Measurements from ENCODE around the gene HS3ST6. TPM values are rescaled to one million over a fixed set of nuclear protein-coding genes. Genes with fewer than 3 reads are reported as not detected.
A peak's percentile ranks its signal among the peaks of the same experiment; 100 is the strongest.
"Not testable (repeated sequence)": the region's sequence is repeated elsewhere in the genome, so short reads cannot be mapped to it uniquely, and the experiment has no call there.

HS3ST6 gene
- total RNA-seq, 1 donor from 2014 or later, result not detected

DNA sequence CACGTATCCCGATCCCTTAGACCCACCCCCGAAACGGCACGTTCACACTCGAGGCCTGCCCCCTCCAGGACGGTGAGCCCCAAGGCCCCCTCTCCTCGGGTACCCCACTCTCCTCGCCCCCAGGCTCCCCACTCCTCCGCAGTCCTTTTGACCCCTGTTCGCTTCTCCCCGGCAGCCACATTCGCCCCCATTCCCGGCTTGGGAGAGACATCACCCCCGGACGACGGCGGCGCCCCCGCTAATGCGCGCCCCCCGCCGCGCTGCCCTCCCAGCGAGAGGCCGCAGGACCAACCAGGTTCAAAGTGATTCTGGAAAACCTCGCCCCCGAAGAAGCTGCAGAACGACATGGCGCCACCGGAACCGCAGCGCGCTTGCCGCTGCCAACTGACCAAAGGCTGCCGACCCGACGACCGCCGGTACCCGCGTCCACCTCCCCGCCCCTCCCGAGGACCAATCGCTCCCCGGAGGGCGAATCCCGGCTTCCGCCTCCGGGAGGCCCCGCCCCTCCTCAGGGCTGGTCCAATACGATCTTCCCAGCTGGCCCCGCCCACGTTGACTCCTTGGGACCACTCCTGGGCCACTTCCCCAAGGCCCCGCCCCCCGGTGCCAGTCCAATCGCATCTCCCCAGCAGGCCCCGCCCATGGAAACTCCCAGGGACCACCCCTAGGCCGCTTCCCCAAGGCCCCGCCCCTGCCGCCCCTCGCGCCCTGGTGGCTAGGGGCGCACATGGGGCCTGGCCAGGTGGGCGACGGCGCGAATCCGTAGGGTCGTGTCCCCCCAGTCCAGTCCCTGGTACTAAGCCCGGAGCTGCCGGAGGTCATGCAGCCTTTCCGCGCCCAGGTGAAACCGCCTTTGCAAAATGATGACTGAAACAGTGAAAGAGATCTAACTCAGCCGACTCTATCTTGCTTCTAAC is 24.9 kb upstream of the HS3ST6 start, which contains the start of gene MSRB1:
TSS of gene MSRB1 (minus strand) at position 390 of the 917 bp plus-strand sequence. CDS start at position 347, 43 bp downstream.
- H3K27me3 Mint-ChIP-seq (ENCODE audit: insufficient read depth), result no peaks in the 10 kb centered on the region
- intact Hi-C loops (cut with micrococcal nuclease), result loop anchor here (1.0 to 10.0 kb wide), 9 partner anchors 14 to 1162 kb away; partner anchors contain the start of genes EME2, HAGH, MRPS34 and NDUFB10
- H3K4me1 Mint-ChIP-seq (ENCODE audit: low read depth), result peaks cover 19% of the 10 kb centered on the region
- H3K4me3 Mint-ChIP-seq, result peak within 1 kb of the TSS; percentile 87
- H3K36me3 Mint-ChIP-seq (ENCODE audit: low read depth), result peaks cover 8% of the 10 kb centered on the region
- peak within 1 kb of the TSS; percentile 58 for H3K27ac Mint-ChIP-seq
- peak; percentile 100 for DNase-seq (ENCODE audit: low spot score)
- H3K9me3 Mint-ChIP-seq, result no peaks in the 10 kb centered on the region

DNA sequence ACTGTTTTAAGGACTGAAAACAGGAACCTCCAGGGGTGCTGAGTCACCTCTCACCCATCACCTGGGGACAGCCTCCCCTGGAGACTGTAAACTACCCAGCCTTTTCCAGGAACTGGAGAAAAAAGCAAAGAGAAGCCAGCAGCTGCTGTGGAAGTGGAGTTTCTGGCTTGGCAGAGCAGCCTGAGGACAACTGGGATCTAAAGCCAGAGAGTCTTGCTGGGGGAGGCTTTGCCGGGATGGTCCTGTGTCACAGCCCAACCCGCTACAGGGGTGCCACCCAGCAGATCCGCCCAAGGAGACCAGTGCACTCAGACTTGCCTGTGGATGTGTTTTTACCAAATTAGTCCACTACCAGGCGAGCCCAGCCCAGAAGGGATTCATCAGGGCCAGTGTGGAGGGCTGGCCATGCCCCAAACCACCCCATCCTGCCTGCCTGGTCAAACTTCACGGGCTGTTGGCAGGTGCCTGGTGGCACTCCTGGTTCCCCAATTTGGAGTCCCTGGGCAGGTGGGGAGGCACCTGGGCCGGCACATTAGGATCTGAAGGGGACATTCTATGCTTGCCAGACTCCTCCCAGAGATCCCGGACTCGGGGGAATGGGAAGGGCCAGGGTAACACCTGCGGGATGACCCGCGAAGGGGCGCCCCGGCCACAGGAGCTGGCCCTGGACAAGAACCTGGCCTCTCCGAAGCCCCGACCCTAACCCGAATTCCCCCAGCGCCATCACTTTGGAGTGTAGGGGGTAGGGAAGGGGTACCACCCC is 24.0 kb upstream of the HS3ST6 start:
- peaks cover 19% of the 10 kb centered on the region for H3K4me1 Mint-ChIP-seq (ENCODE audit: low read depth)
- peaks cover 11% of the 10 kb centered on the region for H3K36me3 Mint-ChIP-seq (ENCODE audit: low read depth)
- H3K4me3 Mint-ChIP-seq, result peak overlapping the region; percentile 87
- intact Hi-C loops (cut with micrococcal nuclease), result loop anchor here (2.0 to 10.0 kb wide), 3 partner anchors 169 to 1163 kb away; partner anchors contain the start of genes EME2 and MRPS34
- H3K27ac Mint-ChIP-seq, result peak overlapping the region; percentile 58
- no peak for DNase-seq (ENCODE audit: low spot score)
- no peaks in the 10 kb centered on the region for H3K27me3 Mint-ChIP-seq (ENCODE audit: insufficient read depth)
- no peaks in the 10 kb centered on the region for H3K9me3 Mint-ChIP-seq

DNA sequence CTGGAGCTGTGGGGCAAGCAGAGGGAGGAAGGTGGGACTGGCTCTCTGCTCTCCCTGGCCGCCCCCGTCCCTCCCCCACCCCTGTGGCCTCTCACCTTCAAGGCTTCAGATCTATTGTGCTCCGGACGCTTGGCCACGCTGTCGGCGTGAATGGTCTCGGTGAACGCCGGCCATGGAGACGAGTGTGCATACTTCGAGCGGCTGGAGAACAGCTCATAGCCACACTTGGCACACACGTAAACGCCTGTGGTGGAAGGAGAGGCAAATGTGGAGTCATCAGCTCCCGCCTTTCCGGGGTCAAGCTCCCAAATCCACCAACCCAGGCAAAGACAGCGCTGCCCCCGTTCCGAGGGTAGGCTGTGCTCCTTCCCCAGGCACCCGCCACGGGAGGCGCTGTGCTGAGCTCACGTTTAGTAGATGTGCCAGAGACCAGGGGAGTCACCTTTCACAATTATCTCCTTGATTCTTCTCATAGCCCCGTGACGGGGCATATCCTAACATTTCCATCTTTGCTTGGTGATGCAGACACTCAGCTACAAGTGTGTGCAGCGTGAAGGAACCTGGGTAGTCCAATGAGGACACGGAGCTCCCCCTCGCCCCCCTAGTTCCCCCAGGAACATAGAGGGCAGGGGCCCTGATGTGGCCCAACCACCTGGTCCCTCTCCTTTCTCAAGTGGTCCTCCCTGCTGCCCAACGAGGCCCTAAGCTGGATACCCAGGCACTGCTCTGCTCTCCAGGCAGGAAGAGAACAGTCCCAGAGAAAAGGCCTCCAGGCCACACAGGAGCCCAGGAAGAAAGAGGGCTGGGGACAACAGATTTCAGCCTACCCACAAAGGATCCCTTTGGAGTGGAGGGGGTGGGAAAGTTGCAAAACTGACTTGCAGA is 23.2 kb upstream of the HS3ST6 start:
- Mint-ChIP-seq H3K4me3 (peak overlapping the region; percentile 87), H3K4me1 (ENCODE audit: low read depth) (peaks cover 19% of the 10 kb centered on the region), H3K27ac (peak overlapping the region; percentile 58), H3K27me3 (ENCODE audit: insufficient read depth) (no peaks in the 10 kb centered on the region), H3K36me3 (ENCODE audit: low read depth) (peaks cover 15% of the 10 kb centered on the region), H3K9me3 (no peaks in the 10 kb centered on the region)
- no peak for DNase-seq (ENCODE audit: low spot score)
- intact Hi-C loops (cut with micrococcal nuclease), result loop anchor here (2.0 to 10.0 kb wide), 3 partner anchors 169 to 1163 kb away; partner anchors contain the start of genes EME2 and MRPS34

DNA sequence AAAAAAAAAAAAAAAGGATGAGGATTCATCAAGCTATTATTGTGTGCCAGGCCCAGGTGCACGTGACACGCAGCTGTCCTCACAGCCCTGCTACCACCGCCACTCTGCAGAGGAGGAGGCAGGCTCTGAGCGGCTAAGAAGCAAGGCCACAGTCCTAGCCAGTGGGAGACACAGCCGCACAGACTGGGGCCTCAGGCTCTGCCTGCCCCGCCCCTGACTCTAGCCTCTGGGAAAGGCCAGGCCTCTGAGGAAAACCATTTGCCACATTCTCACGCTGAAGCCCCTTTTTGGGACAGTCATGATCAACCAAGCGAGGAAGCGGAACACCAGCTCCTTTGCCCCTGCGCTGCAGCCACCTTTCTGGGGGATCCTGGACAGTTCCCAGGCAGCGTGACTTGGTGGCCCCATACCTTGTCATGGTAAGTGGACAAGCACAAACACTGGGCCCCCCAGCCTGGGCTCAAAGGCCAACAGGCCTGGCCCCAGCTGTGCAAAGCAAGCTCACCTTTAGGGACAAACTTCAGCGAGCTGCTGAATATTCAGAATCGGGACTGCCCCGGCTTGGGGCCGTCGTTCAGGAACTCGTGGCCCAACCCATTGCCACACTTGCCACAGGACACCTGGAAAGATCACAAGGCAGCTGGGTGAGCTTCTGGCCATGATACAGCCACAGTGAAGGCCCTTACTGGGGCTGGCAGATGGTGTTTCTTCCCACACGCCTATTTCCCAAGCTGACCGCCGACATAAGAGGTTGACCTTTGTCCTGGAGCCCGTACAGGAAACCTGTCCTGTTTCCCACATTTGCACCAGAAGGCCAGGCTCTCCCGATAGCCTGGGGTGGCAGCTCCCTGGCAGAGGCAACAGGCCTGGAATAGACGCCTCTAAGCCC is 22.3 kb upstream of the HS3ST6 start:
- no peaks in the 10 kb centered on the region for H3K27me3 Mint-ChIP-seq (ENCODE audit: insufficient read depth)
- no peak for DNase-seq (ENCODE audit: low spot score)
- peaks cover 15% of the 10 kb centered on the region for H3K36me3 Mint-ChIP-seq (ENCODE audit: low read depth)
- H3K27ac Mint-ChIP-seq, result no peak overlapping the region
- peaks cover 19% of the 10 kb centered on the region for H3K4me1 Mint-ChIP-seq (ENCODE audit: low read depth)
- intact Hi-C loops (cut with micrococcal nuclease), result loop anchor here (5.0 to 10.0 kb wide), 2 partner anchors 202 to 1164 kb away; no protein-coding TSS in a partner anchor
- no peak overlapping the region for H3K4me3 Mint-ChIP-seq
- no peaks in the 10 kb centered on the region for H3K9me3 Mint-ChIP-seq

DNA sequence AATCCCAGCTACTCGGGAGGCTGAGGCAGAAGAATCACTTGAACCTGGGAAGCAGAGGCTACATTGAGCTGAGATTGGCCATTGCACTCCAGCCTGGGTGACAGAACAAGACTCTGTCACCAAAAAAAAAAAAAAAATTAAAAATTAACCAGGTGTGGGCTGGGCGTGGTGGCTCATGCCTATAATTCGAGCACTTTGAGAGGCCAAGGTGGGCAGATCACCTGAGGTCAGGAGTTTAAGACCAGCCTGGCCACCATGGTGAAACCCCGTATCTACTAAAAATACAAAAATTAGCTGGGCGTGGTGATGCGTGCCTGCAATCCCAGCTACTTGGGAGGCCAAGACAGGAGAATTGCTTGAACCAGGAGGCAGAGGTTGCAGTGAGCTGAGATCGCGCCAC is 21.6 kb upstream of the HS3ST6 start:
- H3K27ac Mint-ChIP-seq; H3K4me3 Mint-ChIP-seq; DNase-seq (ENCODE audit: low spot score); H3K9me3 Mint-ChIP-seq; H3K27me3 Mint-ChIP-seq (ENCODE audit: insufficient read depth): not testable (repeated sequence)
- Mint-ChIP-seq H3K36me3 (ENCODE audit: low read depth) (peaks cover 15% of the 10 kb centered on the region), H3K4me1 (ENCODE audit: low read depth) (peaks cover 19% of the 10 kb centered on the region)
- intact Hi-C loops (cut with micrococcal nuclease), result loop anchor here (5.0 to 10.0 kb wide), 2 partner anchors 202 to 1165 kb away; no protein-coding TSS in a partner anchor

DNA sequence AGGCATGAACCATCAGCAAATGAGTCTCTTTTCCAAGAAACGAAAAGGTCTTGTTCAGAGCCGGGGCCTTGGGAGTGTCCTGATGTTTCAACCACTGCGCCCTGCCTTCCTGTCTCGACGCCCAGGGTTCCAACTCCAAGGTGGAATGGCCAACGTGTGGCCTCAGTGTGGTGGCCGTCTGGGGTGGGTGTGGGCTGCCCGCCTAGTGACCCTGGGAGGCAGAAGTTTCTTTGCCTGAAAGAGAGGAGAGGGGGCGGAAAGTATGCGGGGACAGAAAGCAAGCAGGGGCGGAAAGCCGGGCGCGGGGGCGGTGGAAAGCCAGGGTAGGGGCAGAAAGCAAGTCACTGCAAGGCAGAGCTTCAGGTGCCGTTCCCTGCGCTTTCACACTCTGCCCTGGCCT is 20.7 kb upstream of the HS3ST6 start:
- H3K27ac Mint-ChIP-seq, result no peak overlapping the region
- H3K4me1 Mint-ChIP-seq (ENCODE audit: low read depth), result peaks cover 12% of the 10 kb centered on the region
- H3K4me3 Mint-ChIP-seq, result no peak overlapping the region
- H3K9me3 Mint-ChIP-seq, result no peaks in the 10 kb centered on the region
- DNase-seq (ENCODE audit: low spot score), result no peak
- H3K36me3 Mint-ChIP-seq (ENCODE audit: low read depth), result peaks cover 15% of the 10 kb centered on the region
- no peaks in the 10 kb centered on the region for H3K27me3 Mint-ChIP-seq (ENCODE audit: insufficient read depth)
- intact Hi-C loops (cut with micrococcal nuclease), result no loop called here

DNA sequence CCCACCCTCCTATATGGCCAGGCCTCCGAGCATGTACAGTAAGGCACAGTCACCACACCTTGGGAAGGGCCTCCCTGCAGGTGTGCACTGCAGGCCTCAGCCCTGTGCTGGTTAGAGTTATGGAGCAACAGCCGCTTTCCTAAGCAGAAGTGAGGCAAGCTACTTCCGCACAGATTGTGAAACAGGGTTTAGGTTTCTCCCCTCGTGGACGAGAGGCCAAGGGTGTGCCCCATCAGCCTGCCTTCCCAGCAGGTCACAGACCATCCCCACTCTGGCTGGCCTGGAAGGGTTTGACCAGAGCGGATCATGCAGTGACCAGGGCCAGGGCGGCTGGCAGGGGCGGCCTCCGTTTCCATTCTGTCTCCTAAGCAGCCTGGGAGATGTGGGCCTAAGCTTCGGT is 20.1 kb upstream of the HS3ST6 start:
- no peak overlapping the region for H3K27ac Mint-ChIP-seq
- peaks cover 12% of the 10 kb centered on the region for H3K4me1 Mint-ChIP-seq (ENCODE audit: low read depth)
- intact Hi-C loops (cut with micrococcal nuclease), result no loop called here
- no peak for DNase-seq (ENCODE audit: low spot score)
- no peak overlapping the region for H3K4me3 Mint-ChIP-seq
- no peaks in the 10 kb centered on the region for H3K9me3 Mint-ChIP-seq
- H3K36me3 Mint-ChIP-seq (ENCODE audit: low read depth), result peaks cover 15% of the 10 kb centered on the region
- H3K27me3 Mint-ChIP-seq (ENCODE audit: insufficient read depth), result no peaks in the 10 kb centered on the region

DNA sequence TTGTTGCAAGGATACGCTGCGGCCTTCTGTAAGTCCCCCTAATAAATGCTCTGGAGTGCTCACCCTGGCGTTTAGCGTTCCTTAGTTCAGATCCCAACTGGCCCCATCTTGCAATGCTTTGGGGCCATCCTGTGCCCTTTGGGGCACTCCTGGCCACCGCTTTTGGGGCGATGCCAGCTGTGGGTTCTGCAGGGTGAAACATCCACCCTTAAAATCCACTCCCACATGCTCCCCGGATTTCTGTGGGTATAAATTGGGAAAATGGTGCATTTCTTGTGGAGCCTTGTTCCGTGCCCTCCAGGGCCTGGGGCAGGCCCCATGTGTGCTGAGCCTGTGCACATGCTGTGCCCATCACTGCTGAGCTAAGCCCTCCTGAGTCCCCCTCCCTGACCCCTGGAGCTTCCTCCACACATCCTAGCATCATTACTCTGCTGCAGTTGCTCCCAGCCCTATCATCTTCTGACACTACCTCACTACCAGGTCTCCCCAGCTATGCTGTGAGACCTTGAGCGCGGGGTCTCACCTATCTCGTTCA is 18.8 kb upstream of the HS3ST6 start:
- peaks cover 8% of the 10 kb centered on the region for H3K4me1 Mint-ChIP-seq (ENCODE audit: low read depth)
- no peaks in the 10 kb centered on the region for H3K27me3 Mint-ChIP-seq (ENCODE audit: insufficient read depth)
- H3K4me3 Mint-ChIP-seq, result no peak overlapping the region
- intact Hi-C loops (cut with micrococcal nuclease), result no loop called here
- no peak overlapping the region for H3K27ac Mint-ChIP-seq
- peaks cover 15% of the 10 kb centered on the region for H3K36me3 Mint-ChIP-seq (ENCODE audit: low read depth)
- H3K9me3 Mint-ChIP-seq, result no peaks in the 10 kb centered on the region
- no peak for DNase-seq (ENCODE audit: low spot score)

DNA sequence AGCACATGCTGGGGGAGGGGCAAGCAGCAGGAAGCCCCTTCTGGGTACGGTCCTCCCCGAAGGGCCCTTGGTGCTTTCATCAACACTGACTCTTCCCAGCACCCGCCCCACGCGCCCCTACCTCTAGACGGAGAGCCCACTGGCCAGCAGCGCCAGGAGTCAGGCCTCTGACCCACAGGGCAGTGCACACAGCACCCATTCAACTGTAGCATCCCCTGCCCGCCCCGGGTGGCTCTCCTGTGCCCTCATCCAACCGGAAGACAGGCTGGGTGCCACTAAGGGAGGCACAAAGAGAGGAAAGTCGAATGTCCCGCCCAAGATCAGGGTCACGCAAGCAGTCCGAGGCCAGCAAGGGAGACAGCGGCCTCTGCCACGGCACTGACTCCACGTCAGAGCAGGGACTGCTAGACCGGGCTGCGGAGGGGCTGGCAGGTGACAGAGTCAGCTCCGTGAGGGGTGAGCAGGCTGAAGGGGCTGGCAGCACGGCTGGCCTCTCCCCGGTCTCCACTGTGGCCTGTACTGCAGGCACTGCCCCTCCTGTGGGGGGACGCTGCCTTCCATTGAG is 15.0 kb upstream of the HS3ST6 start:
- intact Hi-C loops (cut with micrococcal nuclease), result no loop called here
- Mint-ChIP-seq H3K4me3 (no peak overlapping the region), H3K4me1 (ENCODE audit: low read depth) (no peaks in the 10 kb centered on the region), H3K36me3 (ENCODE audit: low read depth) (peaks cover 8% of the 10 kb centered on the region), H3K27me3 (ENCODE audit: insufficient read depth) (peaks cover 2% of the 10 kb centered on the region), H3K27ac (no peak overlapping the region), H3K9me3 (no peaks in the 10 kb centered on the region)
- DNase-seq (ENCODE audit: low spot score), result no peak

DNA sequence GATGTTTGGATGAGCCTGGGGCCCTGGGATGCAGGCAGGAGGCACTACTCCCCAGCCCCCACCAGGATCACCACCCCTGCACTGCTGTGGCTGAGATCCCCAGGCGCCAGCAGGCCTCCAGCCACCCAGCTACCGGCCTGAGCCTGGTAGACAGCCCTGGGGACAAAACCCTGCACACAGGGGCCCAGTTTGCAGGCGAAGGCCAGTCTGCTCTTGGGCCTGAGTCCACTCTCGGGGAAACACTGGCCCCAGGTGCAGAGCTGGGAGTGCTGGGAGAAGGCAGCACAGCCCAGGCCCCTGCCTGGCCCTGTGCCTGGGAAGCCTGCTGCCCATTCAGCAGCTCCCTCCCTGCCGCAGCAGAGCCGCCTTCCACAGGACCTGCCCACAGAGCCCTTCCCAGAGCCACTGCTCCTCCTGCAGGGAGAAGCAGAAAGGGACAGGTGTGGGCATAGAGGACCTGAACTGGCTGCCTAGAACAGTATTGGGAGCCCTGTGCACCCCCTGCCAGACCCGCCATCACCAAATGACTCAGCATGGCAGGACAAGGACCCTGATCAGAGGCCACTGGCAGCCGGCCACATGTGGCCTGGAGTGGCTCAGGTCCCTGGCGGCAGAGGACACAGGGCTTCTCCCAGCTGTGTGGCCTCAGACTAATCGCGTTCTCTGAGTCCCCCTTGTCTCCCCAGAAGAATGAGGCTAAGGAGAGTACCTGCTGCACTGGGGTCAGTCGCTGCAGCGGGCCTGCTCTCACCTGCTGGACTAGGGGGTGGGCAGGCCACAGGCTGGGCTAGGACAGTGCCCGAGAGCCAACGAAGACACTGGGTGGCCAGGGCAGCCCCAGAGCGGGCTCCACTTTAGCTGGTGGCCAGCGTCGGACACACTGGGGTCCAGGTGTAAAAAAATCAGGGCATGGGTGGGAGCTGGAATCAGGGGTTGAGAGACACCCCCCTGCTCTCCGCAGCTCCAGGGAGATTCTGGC is 14.1 kb upstream of the HS3ST6 start:
- Mint-ChIP-seq H3K27ac (no peak overlapping the region), H3K4me3 (no peak overlapping the region), H3K27me3 (ENCODE audit: insufficient read depth) (peaks cover 2% of the 10 kb centered on the region), H3K4me1 (ENCODE audit: low read depth) (no peaks in the 10 kb centered on the region), H3K9me3 (no peaks in the 10 kb centered on the region), H3K36me3 (ENCODE audit: low read depth) (peaks cover 4% of the 10 kb centered on the region)
- intact Hi-C loops (cut with micrococcal nuclease), result no loop called here
- DNase-seq (ENCODE audit: low spot score), result no peak
